ENCODE measurements around the gene RPL13.
"Not testable (repeated sequence)": the region's sequence is repeated elsewhere in the genome, so short reads cannot be mapped to it uniquely, and the experiment has no call there.

RPL13 gene

DNA sequence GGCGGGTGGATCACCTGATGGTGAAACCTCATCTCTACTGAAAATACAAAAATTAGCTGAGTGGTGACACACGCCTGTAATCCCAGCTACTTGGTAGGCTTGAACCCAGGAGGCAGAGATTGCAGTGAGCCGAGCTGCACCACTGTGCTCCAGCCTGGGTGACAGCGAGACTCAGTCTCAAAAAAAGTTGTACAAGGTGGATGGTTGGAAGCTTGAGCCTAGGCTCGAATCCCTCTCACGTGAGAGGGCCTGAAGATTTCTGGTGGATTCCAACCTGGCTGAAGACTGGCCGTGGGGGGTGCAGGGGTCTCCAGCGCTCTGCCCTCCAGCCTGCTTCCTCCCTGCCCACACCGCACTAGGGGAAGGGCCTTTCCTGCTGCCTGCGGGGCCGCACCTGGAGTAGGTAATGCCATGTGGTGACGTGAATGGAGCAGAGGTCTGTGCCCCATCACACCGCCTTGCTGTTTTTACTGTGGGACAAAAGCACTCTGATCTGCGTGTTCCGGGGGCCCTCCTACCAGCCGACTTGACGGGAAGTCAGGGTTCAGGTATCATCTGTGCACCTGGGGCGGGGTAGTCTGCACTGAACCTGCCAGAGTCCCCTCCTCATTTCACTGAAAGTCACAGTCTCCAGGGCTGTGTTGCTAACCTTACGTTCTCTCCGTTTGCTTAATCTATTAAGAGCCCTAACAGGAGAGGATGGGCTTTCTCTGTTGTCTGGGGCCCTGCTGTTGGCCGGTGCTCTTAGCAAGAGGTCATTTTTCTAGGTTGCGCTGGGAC, 4.2 kb downstream of the RPL13 start:
- no peak for FAIRE-seq

DNA sequence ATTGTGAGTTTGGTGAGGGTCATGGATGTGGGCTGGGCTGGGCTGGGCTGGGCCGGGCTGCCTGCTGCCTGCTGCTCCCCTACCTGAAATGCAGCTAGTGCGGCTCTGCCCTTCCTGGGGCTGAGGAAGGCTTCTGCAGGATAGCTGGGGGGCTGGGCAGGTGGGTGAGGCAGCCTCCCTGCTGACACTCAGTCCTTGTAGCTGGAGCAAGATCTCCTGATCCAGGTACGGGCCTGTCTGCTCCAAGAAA, 4.7 kb downstream of the RPL13 start:
- no peak for FAIRE-seq

DNA sequence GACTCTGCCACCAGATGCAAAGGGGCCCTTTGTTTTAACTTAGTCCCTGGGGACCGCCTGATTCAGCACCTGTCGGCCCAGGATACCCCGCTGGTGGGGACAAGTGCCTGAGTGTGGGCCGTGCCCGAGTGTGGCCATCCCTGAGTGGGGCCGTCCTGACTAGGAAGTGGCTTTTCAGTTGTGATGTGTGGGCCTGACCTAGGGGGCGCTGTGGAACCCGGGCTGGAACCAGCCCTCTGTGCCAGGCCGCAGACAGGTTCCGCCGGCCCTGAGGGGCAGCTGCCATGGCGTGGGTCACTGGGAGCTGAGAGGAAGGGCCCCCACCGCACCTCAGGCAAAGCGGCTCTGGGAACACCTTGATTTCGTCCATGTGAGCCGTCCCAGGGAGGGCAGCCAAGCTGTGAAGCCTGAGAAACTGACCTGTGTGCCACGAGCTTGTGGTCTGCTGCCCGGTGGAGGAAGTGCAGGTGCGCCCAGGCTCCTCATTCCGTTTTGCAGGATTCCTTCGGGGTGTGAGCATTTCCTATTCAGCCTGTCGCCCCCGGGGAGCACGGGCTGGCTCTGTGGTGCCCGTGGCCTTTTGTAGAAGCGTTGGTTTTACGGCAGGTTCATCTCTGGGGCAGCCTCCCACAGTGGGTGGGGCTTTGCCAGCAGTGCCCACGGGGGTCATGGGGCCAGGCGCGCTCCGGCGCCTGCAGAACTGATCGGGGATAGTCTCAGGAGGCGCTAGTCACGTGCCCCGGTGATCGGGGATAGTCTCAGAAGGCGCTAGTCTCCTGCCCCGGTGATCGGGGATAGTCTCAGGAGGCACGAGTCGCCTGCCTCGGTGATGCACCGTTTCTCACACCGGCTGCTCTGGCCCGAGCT, 5.3 kb downstream of the RPL13 start:
- FAIRE-seq: no peak

DNA sequence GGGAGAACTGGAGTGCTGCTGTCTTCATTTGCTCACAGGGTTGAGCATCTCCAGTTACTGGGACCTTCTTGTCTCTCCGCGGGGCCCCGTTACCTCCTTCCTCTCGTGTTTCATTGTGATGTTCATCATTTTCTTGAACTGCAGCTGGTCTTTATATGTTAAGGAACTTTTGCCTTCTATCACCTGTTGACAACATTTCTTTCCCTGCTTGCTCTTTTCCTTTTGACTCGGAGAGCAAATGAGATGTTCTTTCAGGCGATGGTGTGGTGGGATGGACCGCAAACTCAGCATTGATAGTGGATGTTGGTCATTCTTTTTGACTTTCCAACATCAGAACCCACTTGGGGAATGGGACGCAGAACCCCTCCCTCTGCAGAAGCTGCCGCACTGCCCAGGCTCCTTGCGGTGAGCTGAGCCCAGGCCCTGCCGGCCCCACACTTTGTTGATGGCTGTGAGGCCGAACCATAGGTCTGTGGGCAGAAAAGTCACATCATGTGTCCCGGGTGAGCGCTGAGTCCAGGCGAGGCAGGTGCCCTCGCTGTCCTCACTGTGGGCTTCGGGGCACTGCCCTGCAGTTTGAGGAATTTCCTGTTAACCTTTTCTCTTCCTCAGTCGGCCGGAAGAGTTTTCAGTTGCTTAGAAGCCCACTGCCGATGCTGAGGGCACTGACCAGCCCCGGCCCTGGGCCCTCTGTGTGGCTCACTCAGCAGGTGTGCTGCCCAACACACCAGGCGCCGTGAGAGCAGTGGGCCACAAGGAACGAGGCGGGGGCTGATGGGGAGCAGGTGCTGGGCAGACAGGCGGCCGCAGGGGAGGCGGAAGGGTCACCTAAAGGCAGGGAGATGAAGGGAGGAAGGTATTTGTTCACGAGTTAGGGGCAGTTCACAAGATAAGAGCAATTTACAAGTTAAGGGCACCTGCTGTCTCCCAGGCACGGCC, 7.4 kb downstream of the RPL13 start:
- FAIRE-seq: no peak

DNA sequence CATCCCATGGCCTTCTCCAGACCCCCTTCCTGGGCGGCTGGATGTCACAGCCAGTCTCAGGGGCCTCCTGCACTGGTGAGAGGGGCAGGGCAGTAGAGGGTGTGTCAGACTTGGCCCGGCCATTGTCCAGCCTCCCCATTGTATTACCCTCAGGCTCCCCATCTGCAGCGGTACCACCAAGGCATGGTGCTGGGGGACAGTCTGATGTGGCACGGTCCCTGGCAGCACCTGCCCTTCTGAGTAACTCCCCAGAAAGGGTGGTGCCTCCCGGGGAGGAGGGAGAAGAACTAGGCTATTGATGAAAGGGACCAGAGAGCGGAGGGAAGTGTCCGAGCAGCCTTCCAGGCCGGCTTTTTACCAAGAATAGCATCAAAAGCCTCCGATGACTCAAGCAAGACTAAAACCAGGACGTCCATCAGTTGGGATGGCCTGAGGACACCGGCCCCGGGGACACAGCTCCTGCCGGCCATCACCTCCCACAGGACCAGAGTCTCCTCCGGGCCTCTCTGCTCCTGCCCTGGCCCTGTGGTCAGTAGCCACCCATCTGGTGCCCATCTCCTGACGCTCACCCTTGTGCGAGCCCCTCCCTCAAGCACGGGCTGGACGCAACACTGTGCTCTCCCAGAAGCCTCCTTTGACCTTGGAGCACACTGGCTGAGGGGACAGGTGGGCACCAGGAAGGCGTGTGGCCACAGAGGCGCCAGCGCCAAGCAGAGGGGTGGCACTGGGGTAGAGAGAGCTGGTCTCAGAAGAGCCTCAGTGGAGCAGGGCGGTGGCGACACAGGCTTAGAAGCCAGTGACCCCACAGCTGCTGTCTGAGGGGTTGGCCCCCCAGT, 9.2 kb downstream of the RPL13 start:
- no peak for FAIRE-seq

DNA sequence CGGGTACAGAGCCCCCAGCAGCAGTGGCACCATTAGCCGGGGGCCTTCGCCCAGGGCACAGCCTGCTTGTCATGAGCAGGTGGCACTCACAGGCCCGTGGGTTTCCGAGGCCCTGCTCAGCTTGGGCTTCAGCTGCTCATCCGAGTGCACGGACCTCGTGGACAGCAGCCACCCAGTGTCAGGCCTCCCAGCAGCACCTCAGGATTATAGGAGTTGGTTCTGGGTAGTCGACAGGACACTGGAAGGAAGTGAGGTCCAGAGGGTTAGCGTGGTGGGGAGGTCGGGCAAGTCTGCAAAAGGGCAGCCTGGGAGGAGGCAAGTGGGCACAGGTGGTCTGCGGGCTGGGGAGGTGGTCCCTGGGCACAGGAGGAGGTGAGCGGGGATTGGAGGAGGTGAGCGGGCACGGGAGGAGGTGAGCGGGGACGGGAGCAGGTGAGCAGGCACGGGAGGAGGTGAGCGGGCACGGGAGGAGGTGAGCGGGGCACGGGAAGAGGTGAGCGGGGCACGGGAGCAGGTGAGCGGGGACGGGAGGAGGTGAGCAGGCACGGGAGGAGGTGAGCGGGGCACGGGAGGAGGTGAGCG, 10.0 kb downstream of the RPL13 start:
- no peak for FAIRE-seq

DNA sequence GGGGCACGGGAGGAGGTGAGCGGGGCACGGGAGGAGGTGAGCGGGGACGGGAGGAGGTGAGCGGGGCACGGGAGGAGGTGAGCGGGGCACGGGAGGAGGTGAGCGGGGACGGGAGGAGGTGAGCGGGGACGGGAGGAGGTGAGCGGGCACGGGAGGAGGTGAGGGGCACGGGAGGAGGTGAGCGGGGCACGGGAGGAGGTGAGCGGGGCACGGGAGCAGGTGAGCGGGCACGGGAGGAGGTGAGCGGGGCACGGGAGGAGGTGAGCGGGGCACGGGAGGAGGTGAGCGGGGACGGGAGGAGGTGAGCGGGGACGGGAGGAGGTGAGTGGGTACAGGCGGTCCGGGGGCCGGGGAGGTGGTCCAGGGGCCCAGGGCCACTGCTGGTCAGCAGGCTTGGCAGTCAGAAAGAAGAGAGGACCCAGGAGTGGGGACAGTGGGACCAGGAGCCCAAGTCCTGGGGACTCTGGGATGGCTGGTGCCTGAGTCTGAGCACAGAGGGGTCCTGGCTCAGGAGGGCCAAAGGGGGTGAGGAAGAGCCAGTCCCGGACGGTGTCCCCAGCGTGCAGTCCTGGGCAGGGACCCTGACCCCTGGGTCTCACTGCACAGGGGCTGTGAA, 10.6 kb downstream of the RPL13 start:
- FAIRE-seq: not testable (repeated sequence)

DNA sequence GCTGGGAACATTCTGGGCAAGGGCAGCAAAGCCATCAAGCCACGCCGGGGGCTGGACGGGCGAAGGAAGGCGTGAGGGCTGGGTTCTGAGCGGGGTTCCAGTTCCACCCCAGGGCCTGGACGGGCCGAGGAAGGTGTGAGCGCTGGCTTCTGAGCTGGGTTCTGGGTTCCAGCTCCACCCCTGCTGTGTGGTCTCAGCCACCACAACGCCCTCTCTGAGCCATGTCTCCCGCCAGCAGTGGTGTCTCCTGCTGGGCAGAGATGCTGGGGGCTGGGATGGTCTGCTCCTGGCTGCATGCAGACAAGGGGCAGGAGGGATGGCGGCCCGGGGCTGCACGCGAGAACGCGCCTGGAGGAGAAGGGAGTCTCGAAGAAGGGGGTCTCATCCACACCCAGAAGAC, 11.2 kb downstream of the RPL13 start:
- FAIRE-seq: no peak

DNA sequence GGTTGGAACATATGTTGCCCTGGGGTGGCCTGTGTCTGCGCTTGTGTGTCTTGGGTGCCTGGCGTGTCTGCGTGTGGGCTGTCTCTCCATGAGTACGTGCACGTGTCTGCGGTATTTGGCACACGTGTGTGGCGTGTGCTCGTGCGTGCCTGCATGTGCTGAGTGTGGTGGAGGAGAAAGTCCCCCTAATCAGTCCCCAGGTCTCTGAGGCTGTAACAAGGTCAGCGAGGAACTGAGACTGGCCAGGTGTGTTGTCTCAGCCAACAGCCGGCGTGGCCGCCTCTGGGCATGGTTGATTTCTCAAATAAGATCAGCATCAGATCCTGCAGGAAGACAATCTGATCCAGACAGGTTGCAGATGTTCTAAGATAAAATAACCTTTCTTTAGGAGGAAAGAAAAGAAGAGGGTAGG, 11.6 kb downstream of the RPL13 start:
- FAIRE-seq: no peak

DNA sequence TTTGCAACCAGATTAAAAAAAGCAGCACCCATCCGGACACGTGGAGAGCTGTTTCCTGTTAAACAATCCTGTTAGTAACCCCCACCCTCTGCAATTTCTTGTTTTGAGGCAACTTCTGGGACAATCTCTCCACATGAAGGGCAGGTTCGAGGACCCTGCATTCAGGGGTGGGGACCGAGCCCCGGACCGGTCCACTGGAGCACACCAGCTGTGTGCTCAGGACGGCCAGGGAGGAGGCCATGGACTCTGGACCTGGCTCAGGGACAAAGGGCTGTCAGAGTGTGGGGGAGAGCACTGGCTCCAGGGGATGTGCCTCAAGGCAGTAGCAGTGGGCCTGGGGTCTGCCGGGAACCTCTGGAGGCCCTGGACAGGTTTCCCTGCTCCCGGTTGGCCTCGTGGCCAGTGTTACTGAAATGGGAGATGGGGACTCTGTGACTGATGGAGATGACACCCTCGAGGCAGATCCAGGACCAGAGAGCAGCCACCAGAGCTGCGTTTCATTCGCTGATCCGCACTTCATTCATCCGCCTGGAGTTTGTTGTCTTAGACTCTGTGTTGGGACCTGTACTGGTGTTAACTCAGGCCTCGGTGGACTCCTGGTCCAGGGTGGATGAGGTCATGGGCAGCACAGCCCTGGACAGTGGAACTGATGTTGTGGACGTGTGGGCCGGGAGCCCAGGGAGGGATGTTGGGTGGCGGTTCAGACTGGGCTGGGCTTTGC, 12.2 kb downstream of the RPL13 start:
- FAIRE-seq: no peak

DNA sequence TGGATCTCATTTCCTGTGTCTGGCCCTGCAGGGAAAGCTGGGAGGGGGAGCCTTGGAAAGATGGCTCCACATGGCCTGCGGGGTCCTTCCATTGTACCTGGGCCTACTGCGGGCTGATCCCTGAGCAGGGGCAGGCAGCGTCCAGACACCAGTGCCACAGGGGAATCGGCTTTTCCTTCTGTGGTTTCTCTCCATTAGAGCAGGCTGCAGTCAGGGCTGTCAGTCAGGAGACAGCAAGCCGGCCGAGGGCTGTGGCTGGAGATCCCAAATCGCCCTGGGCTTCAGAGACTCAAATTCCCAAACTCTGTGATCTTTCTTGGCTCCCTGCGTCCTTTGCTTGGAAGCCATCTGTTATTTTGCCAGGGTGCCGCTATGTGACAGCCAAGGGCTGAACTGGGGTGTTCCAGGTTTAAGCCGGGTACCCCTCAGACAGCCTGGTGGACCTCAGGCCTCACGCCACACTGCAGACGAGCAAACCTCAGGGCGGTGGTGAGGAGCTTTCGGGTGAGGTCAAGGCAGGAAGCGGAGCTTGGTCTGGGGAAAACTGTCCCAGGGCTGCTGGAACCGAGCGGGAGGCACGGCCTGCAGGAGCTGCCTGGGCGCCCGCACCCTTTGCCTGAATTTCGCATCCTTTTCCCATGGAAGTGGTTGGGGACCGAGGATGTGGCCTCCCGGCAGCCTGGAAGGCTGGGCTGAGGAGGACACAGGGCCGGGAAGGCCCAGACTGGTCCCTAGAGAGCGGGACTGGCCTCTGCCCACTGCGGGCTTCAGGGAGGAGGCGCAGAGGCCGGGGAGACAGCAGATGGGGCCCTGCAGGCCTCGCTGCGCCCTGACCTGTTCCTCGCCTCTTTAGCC, 13.6 kb downstream of the RPL13 start:
- FAIRE-seq: no peak

DNA sequence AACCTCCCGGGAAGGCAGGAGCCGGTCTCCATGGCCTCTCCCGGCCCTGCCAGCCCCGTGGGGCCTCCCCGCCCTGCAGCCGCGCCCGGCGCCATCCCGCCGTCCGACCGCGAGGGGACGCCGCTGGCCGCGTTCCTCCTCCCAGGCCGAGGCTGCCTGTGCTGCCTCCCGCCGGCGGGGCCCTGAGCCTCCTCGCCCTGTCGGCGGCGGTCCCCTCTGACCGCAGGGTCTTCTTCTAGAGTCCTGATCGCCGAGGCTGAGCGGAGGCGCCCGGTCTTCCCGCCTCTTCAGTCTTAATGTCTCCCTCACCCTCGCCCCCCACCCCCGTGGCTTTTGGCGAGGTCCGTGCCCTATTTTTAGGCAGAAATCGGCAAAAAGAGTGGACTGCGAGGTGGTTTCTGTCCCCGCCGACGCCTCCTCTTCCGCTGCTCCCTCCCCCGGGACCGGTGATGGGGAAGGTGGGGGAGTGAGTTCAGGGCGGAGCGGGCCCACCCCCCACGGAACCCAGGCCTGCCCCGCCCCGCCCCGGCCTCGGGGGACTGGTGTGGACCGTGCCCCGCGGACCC, 14.3 kb downstream of the RPL13 start:
- FAIRE-seq: no peak

DNA sequence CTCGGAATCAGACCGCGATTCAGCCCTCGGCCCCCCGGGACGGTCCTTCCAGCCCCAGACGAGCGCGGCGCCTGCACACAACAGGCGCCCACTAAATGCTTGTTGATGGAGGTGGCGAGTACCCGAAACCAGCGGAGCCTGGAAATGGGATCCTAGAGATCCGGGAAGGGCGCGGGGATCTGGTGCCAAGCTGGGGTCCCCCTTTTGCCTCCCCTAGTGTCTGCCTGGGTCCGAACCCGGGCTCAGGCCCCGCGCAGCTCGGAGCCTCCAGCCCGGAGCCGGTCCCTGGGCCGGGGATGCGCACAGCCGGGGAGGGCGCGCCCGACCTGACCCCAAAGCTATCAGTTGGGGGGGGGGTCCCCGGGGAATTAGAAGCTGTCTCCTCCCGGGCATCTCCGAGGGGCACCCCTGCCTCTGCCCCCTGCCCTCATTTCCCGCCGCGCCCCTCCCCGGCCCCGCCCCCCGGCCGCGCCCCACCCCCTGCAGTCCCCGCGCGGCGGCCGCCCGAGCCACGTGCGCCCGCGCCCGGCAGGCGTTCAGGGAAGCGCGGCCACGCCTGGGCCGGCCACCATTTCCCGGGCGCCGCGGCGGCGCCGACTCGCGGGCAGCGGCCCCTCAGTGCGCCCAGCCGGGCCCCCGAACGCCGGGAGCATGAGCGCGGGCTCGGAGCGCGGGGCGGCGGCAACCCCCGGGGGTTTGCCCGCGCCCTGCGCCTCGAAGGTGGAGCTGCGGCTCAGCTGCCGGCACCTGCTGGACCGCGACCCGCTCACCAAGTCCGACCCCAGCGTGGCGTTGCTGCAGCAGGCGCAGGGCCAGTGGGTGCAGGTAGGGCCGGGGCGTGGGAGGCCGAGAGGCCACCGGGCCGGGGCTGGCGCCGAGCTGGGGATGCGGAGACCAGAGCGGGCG, 15.0 kb downstream of the RPL13 start, which contains the start of gene CPNE7:
Gene CPNE7 (plus strand): TSS at position 512 of the 906 bp plus-strand sequence. CDS start 140 bp downstream, at position 652.
- no peak for FAIRE-seq

DNA sequence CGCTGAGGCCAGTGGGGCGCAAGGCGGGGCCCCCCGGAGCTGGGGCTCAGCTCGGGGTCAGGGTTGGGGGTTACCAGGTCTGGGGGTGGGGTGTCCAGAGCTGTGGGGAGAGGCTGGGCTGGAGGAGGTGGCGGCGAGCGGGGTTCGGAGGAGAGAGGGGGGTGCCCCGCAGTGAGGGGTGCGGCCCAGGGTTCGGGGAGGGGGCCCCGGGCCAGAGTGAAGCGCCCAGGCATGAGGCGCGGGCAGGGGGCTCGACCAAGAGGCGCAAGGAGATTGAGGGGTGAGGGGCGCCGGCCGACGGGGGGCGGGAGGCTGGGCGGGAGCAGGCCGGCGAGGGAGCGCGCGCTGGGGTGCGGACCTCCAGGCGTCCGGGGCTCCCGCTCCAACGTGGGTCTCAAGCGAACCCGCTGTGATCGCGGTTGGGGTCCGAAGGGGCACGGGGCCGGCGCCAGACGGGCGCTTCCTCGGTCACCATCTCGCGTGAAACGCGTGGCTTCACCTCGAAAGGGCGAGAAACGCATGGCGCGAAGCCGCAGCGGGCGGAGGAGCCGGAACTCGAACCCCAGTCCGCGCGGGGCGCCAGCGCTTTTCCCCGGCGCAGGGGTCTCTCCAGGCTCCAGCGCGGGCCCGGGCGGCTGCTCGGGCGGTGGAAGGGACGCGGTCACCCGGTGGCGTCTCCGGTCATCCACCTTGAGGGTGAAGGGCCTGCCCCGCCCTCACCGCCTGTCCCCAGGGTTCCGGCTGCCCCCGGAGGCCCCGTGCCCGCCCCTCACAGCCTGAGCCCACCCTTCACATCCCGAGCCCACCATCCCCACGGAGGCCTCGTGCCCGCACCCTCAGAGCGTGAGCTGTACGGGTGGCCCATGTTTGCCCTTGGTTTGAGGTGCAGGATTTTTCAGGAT, 15.9 kb downstream of the RPL13 start:
- no peak for FAIRE-seq

DNA sequence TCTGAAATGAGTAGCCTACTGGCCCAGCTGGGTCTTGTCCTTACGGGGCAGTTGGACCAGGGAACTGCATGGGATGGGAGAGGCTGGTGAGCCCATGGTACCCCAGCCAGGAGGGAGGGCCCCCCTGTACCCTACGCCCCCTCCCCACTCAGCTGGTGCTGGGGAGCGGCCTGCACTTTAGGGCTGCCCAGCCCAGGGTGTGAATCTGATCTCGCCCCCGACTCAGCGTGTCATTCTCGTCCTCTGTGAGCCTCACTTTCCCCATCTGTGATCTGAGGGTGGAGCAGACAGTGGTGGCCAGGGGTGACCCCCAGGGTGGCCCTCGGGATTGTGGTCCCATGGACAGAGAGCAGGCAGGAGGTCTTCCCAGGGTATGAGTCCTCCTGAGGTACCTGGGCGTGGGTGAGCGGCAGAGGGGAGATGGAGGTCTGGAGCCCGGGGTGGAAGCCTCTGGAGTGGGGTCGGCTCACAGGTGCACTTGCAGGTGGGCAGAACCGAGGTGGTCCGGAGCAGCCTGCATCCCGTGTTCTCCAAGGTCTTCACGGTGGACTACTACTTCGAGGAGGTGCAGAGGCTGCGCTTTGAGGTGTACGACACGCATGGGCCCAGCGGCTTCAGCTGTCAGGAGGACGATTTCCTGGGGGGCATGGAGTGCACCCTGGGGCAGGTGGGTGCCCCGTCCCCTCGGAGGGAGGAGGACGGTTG, 16.7 kb downstream of the RPL13 start:
- FAIRE-seq: no peak

DNA sequence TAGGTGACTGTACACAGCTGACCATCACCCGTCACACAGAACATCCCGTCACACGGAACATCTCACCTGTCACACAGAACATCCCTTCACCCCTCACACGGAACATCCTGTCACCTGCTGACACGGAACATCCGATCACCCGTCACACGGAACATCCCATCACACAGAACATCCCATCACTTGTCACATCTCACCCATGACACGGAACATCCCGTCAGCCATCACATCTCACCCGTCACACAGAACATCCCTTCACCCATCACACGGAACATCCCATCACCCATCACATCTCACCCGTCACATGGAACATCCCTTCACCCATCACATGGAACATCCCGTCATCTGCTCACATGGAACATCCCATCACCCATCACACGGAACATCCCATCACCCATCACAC, 18.9 kb downstream of the RPL13 start:
- no peak for FAIRE-seq
